ENCODE data around the gene ACTG1. TPM values are rescaled to one million over a fixed set of nuclear protein-coding genes. Genes with fewer than 3 reads are reported as not detected.

The ACTG1 gene
- total RNA-seq, 1 experiment from 2014 or later, result 2,327 TPM

DNA sequence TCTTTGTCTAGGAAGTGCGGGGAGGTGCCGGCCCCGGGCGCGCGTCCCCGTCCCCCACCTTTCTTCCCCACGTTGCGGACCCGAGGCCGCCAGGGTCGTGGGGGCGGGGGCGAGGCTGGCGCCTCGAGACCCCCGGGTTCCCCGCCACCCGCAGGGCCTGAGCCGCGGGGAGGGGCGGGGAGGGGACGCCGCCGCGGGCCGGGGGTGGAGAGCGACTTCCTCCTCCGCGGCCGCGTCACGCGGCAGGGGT lies 1.8 kb upstream of the ACTG1 start:
- peaks cover 92% of the 10 kb centered on the region for H3K36me3 Mint-ChIP-seq (ENCODE audit: insufficient read depth, unreplicated experiment)
- BruUV-seq (replicated peaks), result no TSS peak
- intact Hi-C loops (cut with micrococcal nuclease; ENCODE audit: unreplicated experiment), result loop anchor here (10.0 kb wide), 1 partner anchor 470 kb away; no protein-coding TSS in a partner anchor
- TF ChIP-seq, protein P1, sequence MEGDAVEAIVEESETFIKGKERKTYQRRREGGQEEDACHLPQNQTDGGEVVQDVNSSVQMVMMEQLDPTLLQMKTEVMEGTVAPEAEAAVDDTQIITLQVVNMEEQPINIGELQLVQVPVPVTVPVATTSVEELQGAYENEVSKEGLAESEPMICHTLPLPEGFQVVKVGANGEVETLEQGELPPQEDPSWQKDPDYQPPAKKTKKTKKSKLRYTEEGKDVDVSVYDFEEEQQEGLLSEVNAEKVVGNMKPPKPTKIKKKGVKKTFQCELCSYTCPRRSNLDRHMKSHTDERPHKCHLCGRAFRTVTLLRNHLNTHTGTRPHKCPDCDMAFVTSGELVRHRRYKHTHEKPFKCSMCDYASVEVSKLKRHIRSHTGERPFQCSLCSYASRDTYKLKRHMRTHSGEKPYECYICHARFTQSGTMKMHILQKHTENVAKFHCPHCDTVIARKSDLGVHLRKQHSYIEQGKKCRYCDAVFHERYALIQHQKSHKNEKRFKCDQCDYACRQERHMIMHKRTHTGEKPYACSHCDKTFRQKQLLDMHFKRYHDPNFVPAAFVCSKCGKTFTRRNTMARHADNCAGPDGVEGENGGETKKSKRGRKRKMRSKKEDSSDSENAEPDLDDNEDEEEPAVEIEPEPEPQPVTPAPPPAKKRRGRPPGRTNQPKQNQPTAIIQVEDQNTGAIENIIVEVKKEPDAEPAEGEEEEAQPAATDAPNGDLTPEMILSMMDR (IDR thresholded peaks at IDR 0.05; ENCODE audit: unreplicated experiment), result no peak
- peaks cover 28% of the 10 kb centered on the region for H3K4me1 Mint-ChIP-seq (ENCODE audit: low read depth, unreplicated experiment)
- H3K27me3 Mint-ChIP-seq (ENCODE audit: unreplicated experiment), result no peaks in the 10 kb centered on the region
- no peak for DNase-seq
- H3K9me3 Mint-ChIP-seq (ENCODE audit: low read depth, unreplicated experiment), result no peaks in the 10 kb centered on the region
- peak overlapping the region; percentile 98 for H3K27ac Mint-ChIP-seq (ENCODE audit: unreplicated experiment)
- peak overlapping the region; percentile 100 for H3K4me3 Mint-ChIP-seq (ENCODE audit: low read depth, unreplicated experiment)
- CTCF ChIA-PET, result no interaction called here

DNA sequence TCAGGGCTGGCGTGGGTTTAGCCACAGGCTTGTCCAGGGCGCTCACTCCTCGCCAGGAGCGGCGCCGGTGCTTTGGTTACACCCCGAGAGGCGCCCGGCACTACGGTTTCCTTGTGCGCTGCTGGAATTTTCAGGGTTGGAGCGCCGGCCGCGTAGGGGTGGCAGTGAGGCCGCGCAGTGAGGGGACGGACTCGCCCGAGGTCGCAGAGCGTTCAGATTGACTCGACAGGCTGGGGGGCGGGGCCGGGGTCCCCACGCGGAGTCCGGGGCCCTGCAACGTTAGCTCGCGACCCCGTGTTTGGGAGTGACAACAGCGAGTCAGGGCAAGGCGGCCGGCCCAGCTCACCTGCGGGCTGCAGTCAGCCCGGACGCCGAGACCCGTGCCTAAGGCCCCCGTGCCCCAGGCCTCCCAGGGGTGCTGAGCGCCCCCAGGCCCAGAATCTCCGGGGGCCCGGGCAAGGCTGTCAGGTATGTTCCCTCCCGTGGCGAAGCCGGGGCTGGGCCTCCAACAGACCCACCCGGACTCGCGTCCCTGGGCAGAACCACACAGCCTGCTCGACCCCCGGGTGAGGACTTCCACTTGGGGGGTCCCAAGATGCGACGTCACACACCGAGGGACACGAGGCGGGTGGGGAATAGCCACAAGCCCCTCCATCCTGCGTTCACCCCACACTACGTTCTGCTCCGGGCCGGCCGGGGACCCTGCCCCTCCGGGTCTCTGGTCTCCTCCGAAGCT lies 1.3 kb upstream of the ACTG1 start:
- H3K27ac Mint-ChIP-seq (ENCODE audit: unreplicated experiment), result peak overlapping the region; percentile 98
- TF ChIP-seq, protein P1 (IDR thresholded peaks at IDR 0.05; ENCODE audit: unreplicated experiment), result no peak
- H3K36me3 Mint-ChIP-seq (ENCODE audit: insufficient read depth, unreplicated experiment), result peaks cover 92% of the 10 kb centered on the region
- BruUV-seq (replicated peaks), result no TSS peak
- DNase-seq, result peak; percentile 77
- H3K4me1 Mint-ChIP-seq (ENCODE audit: low read depth, unreplicated experiment), result peaks cover 32% of the 10 kb centered on the region
- H3K4me3 Mint-ChIP-seq (ENCODE audit: low read depth, unreplicated experiment), result peak overlapping the region; percentile 100
- no peaks in the 10 kb centered on the region for H3K9me3 Mint-ChIP-seq (ENCODE audit: low read depth, unreplicated experiment)
- H3K27me3 Mint-ChIP-seq (ENCODE audit: unreplicated experiment), result no peaks in the 10 kb centered on the region
- intact Hi-C loops (cut with micrococcal nuclease; ENCODE audit: unreplicated experiment), result loop anchor here (10.0 kb wide), 1 partner anchor 469 kb away; no protein-coding TSS in a partner anchor
- CTCF ChIA-PET, result no interaction called here

DNA sequence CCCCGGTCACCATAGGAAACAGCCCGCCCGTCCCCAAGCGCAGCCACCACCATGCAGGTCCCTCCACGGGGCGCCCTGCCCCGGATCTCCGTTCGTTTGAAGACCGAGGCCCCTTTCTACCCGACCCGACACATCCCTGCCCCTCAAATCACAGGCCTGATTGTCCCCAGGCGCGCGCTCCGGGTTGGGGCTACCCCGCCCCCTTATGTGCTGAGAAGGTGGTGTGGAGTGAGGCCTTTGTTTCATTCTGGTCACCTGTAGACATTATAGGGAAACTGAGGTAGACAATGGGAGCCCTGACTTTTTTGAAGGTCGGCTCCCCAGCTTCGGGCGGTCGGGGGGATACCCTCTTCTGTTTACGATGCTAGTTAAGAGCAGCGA lies 763 bp upstream of the ACTG1 start:
- Mint-ChIP-seq H3K27ac (ENCODE audit: unreplicated experiment) (peak overlapping the region; percentile 98), H3K36me3 (ENCODE audit: insufficient read depth, unreplicated experiment) (peaks cover 92% of the 10 kb centered on the region), H3K4me1 (ENCODE audit: low read depth, unreplicated experiment) (peaks cover 33% of the 10 kb centered on the region), H3K27me3 (ENCODE audit: unreplicated experiment) (no peaks in the 10 kb centered on the region), H3K9me3 (ENCODE audit: low read depth, unreplicated experiment) (no peaks in the 10 kb centered on the region), H3K4me3 (ENCODE audit: low read depth, unreplicated experiment) (peak overlapping the region; percentile 100)
- CTCF ChIA-PET, result no interaction called here
- intact Hi-C loops (cut with micrococcal nuclease; ENCODE audit: unreplicated experiment), result loop anchor here (10.0 kb wide), 1 partner anchor 469 kb away; no protein-coding TSS in a partner anchor
- no TSS peak for BruUV-seq (replicated peaks)
- TF ChIP-seq, protein P1 (IDR thresholded peaks at IDR 0.05; ENCODE audit: unreplicated experiment), result no peak
- DNase-seq, result peak; percentile 77

DNA sequence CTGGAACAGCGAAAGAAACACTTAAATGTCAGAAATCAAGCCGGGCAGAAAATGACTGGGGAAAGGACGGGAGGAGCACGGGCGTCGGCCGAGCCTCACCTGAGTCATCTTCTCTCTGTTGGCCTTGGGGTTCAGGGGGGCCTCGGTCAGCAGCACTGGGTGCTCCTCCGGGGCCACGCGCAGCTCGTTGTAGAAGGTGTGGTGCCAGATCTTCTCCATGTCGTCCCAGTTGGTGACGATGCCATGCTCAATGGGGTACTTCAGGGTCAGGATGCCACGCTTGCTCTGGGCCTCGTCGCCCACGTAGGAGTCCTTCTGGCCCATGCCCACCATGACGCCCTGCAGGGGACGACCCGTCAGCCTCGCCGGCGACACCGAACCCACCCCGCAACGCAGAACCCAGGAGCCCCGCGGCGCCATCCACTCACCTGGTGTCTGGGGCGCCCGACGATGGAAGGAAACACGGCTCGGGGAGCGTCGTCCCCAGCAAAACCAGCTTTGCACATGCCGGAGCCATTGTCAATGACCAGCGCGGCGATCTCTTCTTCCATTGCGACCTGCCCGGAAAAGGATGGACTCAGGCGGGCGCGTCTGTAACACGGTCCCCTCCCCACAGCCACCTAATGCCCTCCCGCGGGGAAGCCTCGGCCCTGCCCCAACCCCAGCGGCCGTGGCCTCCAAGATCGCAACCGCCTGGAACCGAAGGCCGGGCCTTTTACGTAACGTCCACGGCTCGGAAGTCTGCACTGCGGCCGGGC lies 616 bp downstream of the ACTG1 start:
- no peak for DNase-seq
- Mint-ChIP-seq H3K27ac (ENCODE audit: unreplicated experiment) (peak overlapping the region; percentile 100), H3K4me1 (ENCODE audit: low read depth, unreplicated experiment) (peaks cover 26% of the 10 kb centered on the region), H3K4me3 (ENCODE audit: low read depth, unreplicated experiment) (peak overlapping the region; percentile 100), H3K36me3 (ENCODE audit: insufficient read depth, unreplicated experiment) (peaks cover 98% of the 10 kb centered on the region), H3K27me3 (ENCODE audit: unreplicated experiment) (no peaks in the 10 kb centered on the region), H3K9me3 (ENCODE audit: low read depth, unreplicated experiment) (no peaks in the 10 kb centered on the region)
- TF ChIP-seq, protein P1 (IDR thresholded peaks at IDR 0.05; ENCODE audit: unreplicated experiment), result no peak
- TSS peak; percentile 74 for BruUV-seq (replicated peaks)
- intact Hi-C loops (cut with micrococcal nuclease; ENCODE audit: unreplicated experiment), result loop anchor here (10.0 kb wide), 1 partner anchor 467 kb away; no protein-coding TSS in a partner anchor
- CTCF ChIA-PET, result no interaction called here

All from Calu3 (cell line).